Thyroid gland (tissue), 4 donors: ENCODE measurements around the gene CLSTN2.

Experiments
- CTCF ChIP-seq, 6 experiments: fragments of 200-600 bp in 3 of 6; fragments of 450-650 bp in 3 of 6; sonication (generic) in 3 of 6; IDR thresholded peaks; one replicate each; pipeline ENCODE4 v1.5.1; 2016 to 2019; ENCODE audit warnings: antibody characterized with exemption in 6 of 6, mild to moderate bottlenecking in 2 of 6, inconsistent platforms in 1 of 6, moderate library complexity in 1 of 6
- POLR2A ChIP-seq, 2 donors: fragments of 450-650 bp; IDR thresholded peaks; one replicate each; pipeline ENCODE4 v1.6.1; 2017; ENCODE audit warnings: antibody characterized with exemption in 2 of 2, mild to moderate bottlenecking in 2 of 2, moderate library complexity in 1 of 2

GRCh38 chr3:140365872-140366697 is 431.1 kb downstream of the CLSTN2 start:
- TF ChIP-seq CTCF (IDR thresholded peaks at IDR 0.05) (no peak), POLR2A (IDR thresholded peaks at IDR 0.05) (no peak)
